HG03439 (cell line): Measurements from ENCODE around the gene IRF8.

Experiments used
- ATAC-seq: cut with Tn5 transposase; IDR thresholded peaks from one replicate; pipeline ENCODE4 v1.9.1; 2021; ENCODE audit warnings: mild to moderate bottlenecking, moderate library complexity; ENCODE audit not compliant: unreplicated experiment

Gene IRF8

DNA sequence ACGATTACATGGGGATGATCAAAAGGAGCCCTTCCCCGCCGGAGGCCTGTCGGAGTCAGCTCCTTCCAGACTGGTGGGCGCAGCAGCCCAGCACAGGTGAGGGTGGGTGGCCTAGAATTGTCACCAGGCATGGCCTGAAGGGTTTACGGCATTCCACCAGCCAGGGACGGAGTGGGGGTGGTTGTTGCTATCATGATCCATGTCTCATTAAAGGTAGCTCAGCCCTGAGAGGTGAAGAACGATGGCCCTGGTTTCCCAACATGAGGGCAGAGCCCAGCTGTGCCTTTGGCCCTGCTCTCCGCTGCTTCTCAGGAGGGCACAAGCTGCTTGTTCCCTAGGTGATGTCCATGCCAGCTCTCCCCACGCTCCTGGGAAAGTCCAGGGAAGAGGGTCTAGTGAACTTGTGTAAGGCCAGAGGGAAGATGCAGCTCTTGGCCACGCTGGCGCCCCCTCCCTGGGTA lies 14.2 kb downstream of the IRF8 start:
- no peak for ATAC-seq

DNA sequence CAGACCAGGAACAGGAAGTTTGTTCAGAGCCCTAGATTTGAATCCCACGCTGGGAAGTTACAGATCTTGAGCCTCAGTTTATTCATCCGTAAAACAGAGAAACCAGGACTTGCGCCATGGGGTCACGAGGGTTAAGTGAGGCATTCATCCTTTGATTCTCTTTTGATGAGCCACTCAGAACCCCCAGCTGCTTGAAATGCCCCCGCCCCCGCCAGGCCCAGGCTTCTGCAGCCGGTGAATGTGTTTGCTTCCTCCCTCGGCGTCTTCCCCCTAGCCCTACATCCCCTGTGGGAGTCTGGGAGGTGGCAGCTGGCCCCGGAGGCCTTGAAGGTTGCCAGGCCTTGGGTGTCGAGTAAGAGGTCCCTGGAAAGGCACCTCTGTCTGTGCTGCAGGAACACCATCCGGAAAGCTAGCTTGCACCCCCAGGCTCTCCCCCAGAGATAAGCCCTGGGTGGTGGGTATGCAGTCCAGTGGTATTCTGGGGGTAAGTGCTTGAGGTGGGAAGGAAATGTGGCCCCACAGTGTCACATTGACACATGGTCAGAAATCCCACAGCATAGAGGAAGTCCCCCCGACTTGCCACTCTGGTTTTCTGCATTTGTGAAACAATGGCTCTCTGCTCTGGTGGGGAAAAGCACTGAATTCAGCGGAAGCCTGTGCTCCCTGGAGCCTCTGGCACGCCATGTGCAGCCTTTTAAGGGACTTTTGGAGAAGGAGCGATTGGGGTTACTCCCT lies 14.9 kb downstream of the IRF8 start:
- no peak for ATAC-seq

DNA sequence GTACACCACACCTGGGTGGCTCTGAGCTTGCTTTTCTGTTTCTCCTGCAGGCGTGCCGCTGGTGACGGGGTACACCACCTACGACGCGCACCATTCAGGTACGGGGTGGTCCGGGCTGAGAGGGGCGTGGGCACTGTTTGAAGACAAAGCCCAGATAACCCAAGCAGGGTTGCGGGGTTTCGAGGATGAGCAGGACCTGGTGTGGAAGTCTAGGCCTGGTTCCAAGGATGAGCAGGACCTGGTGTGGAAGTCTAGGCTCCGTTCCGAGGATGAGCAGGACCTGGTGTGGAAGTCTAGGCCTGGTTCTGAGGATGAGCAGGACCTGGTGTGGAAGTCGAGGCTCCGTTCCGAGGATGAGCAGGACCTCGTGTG lies 15.4 kb downstream of the IRF8 start:
- ATAC-seq = no peak

DNA sequence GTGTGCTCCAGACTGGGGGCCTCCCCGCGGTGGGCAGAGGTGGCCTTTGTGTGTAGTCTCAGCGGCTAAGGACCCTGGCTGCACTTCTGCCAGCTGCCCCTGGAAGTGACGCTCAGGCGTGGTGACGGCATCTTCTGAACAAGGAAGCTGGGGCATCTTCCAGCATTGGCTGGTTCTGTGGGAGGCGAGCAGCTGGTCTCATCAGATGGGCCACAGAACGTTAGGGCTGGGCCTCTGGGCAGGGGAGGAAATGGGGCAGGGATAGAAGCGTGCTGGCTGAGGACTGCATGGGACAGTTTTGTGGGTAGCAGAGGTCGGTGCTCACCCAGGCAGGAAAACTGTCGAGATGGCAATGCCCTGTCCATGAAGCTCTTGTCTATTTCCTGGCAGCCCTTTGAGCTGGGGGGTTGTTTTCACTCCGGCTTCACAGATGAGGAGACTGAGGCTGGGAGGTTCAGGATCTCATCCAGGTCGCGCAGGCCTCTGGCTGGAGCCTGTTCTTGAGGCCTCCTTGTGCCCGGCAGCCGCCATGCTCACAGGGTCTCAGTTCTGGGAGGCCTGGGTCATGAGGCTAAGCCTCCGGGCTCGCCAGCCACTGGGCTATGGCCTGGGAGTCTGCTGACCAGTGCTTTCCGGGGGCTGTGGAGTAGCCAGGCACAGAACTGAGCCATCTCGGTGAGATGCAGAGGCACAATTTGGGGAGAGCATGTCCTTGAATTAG lies 16.3 kb downstream of the IRF8 start:
- ATAC-seq = no peak

DNA sequence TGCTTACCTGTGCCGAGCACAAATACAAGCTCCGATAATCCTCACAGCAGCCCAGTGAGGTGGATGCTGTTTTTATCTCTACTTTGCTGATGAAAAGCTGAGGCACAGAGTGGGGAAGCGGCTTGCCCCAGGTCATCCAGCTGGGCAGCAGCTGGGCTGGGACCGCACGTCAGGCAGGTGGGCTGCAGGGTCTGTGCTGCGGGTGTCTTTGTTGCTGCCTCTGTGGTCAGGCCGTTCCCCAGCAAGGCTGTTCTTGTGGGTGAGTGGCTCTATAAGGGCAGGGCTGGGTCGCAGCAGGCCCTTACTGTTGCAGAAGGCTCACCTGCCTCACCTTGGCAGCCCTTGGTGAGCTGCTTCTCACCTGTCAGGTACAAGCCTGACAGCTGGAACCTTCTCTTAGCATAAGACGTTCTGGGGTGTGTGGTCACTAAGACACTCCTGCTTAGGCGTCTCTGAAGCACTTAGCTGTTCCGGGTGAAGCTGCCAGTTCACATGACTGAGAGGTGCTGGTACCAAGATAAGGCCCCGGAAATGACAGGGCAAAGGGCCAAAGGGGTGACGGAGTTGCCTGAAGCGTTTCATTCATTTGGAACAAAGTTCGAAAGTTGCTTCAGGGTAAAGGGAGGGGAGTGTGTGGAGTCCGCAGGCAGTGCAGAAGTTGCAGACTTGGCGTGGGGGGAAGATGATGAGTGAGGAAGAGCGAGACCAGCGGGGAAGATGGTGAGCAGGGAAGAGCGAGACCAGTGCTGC lies 17.4 kb downstream of the IRF8 start:
- no peak for ATAC-seq

DNA sequence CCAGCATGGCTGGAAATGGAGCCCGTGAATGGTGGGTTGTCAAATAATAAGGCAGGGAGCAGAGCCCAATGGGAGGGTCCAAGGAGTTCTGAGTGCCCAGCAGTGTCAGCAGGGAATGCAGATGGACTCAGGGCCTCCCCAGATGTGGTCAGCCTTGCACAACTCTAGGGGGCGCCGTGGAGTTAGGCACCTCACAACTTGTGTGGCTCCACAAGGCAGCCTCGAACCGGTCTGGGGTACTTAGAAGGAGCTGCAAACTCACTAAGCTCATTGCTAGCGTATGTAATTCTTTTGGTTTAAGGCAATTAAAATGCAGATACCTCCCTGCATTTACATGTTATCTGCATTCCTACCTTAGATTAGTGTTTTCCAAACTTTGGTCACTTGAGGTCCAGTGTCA lies 18.1 kb downstream of the IRF8 start:
- ATAC-seq = no peak

DNA sequence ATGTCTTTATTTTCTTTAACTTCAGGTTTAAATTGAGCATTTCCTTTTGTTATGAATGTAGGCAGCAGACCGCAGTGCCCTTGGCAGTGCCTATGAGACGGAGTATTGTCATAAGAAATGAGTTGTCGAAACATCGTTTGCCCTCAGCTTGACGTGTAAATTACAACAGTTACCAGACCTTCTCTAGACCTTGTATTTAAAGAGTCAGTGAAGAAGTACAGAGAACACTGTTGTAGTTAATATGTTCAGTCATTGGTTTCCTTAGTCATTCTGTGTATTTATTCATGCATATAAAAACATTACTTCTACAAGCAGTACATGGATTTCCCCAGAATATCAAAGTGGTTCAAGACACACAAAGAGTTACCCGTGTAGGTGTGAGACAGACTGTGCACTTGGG lies 19.0 kb downstream of the IRF8 start:
- ATAC-seq = no peak

DNA sequence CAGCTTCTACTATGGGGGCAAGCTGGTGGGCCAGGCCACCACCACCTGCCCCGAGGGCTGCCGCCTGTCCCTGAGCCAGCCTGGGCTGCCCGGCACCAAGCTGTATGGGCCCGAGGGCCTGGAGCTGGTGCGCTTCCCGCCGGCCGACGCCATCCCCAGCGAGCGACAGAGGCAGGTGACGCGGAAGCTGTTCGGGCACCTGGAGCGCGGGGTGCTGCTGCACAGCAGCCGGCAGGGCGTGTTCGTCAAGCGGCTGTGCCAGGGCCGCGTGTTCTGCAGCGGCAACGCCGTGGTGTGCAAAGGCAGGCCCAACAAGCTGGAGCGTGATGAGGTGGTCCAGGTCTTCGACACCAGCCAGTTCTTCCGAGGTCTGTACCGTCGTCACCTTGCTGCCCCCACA lies 19.5 kb downstream of the IRF8 start:
- no peak for ATAC-seq

DNA sequence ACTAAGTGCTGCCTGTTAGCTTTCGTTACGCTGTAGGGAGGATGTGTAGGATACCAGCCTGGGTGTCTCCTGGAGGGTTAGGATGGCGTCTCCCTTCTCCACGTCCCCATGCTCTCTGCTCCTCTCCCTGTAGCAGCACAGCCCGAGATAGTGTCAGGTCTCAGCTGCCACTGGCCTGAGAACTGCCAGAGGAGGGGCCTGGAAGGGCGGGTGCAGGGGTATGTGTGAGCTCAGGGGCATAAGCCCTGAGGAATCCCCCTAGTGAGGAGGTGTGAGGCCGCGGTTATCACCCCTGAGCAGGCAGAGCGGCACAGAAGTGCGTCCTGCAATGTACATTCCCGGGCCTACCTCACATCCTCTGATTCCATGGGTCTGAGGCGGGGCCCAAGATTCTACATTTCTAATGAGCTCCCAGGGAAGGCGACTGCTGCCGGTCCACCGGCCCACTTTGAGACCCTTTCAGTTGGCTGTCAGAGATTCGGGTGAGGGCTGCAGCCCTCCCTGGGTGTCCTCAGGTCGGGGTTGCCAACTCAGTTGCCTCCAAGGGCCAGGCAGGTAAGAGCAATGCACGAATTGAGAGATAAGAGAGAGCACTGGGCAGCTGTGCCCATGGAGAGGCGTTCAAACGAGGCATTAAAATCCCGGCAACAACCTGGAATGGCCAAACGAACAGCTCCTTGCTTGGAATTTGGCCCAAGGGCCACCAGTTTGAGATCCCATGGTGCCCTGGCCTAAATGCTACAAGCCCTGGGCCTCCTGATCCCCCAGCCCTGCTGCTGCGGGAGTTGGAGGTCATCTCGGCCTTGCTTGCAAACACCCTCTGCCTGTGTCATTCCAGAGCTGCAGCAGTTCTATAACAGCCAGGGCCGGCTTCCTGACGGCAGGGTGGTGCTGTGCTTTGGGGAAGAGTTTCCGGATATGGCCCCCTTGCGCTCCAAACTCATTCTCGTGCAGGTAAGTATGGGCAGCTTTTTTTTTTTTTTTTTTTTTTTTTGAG lies 20.6 kb downstream of the IRF8 start:
- no peak for ATAC-seq

DNA sequence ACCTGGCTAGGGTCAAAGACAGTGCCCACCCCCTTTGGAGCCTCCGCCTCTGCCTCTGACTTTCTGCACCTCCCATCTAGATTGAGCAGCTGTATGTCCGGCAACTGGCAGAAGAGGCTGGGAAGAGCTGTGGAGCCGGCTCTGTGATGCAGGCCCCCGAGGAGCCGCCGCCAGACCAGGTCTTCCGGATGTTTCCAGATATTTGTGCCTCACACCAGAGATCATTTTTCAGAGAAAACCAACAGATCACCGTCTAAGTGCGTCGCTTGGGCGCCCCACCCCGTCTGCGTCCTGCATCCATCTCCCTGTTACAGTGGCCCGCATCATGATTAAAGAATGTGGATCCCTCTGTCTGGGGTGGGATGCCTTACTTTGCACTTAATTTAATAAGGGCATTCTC lies 22.1 kb downstream of the IRF8 start:
- no peak for ATAC-seq

DNA sequence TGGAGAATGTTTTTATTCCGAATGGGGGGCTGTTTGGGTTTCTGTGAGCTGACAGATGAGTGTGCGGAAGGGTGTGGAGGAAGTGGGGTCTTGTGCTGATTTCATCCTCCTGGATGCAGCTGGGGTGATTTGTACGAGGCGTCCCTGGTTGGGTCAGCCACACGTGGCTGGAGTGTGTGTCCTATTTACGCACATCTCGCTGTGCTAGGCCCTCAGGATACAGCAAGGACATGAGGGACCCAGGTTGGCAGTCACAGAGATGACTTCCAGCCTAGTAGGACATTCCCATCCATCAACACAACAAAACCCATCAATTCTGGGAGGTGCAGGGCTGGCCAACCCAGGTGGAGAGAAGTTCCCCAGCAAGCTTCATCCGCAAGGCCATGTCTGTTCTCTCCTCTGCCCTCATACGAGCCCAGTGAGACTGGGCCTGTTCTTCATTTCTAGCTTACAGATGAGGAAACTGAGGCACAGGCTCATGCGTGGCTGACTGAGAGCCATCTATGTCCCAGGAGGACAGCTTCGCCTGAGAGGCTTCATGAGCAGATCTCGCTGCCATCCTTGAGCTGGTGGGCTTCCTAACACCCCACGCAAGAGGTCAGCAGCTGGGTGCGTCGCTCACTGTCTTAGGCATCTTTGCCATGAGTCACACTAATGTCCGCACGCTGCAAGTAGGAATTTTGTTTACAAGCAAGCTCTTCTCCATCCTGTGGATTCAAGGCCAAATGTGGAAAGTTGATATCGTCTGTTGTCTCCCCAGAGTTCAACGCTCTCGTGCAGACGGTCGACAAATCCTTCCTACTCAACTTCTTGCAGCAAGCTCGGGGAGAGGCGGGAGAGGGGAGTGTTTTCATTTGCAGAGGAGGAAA lies 24.4 kb downstream of the IRF8 start:
- no peak for ATAC-seq

DNA sequence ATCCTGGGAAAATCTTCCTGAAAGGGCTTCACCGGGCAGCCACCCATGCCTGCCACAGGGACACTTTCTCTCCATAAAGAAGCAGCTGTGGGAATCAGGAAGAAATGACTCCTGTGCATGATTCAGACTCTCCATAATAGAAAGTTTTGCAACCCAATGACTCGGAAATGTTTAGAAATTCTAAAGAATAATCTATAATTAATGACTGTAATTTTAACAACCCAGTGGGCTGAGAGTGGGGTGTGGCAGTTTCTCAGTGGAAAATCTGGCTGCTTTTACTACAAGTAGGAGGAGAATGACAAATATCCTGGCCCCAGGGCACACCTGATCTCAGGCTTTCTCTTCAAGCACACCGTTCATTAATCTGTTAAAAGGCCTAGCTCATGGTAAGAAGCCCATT lies 25.7 kb downstream of the IRF8 start:
- ATAC-seq = no peak

DNA sequence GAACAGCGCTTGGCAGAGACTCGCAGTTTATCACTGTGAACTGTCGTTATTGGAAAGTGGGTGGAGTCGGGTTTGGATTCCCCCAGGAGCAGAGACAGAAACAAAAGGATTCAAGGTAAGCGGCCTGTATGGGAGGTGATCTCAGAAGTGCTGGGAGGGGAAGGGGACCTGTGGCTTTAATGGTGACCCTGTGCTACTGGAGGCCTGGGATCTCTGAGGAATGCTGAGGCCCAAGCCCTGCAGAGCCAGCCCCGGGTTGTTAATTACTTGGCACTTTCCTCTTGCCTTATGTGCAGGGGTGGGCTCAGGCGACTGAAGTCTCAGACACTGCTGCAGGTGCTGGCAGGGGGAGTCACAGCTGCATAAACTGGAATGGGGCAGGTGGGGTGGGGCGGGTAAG lies 27.4 kb downstream of the IRF8 start:
- no peak for ATAC-seq

DNA sequence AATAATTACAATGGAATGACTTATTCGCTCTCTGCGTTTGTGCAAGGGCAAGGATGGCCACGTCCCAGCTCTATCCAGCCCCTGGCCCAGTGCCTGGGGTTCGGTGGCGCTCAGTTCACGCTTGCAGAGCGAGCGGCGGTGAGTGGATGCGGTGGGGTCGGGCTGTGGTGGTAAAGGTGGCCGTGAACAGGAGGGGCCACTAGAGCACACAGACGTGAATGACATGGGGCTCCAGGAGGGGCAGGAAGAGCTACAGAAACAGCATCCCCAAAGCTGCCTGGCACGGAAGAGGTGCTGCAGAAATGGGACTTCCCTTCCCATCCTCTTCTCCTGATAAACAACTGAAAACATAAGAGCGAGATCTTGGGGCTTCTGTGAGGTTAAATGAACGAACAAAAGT lies 28.4 kb downstream of the IRF8 start:
- no peak for ATAC-seq

DNA sequence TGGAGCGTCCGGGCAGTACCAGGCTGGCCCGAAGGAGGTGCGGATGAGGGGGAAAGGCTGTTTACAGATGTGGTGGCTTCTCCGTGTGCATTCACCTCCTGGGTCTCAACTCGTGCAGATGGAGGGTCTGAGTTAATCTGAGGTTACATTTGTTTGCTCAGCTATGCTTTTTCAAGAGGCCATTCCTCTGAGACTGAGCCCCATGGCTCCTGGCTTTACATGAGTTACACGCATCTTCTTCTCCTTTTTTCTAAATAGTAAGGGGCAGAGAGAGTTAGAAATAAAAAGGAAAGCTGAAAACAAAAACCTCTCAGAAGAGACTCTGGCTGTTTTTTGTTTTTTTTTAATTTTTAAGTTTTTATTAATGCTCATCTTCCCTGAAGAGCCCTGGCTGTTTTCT lies 29.0 kb downstream of the IRF8 start:
- ATAC-seq = no peak

DNA sequence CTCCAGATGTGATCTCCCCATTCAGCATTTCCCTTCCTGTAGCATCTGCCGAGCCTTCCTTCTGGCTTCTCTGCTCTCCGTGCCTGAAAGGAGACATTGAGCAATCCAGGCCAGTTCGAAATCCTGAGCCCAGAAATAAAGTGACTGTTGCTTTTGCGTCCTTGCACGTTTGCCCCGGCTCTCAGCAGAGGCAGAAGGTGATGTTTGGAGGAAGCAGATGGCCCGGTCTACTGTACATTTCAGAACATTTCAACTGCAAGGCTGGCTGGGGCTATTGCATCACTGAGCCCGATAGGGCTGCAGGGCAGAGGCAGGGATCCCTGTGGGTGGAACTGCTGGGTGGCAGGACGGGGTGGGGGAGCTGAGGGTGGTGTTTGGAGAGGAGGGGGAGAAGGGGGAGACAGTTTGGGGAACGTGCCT lies 29.4 kb downstream of the IRF8 start:
- ATAC-seq = no peak

DNA sequence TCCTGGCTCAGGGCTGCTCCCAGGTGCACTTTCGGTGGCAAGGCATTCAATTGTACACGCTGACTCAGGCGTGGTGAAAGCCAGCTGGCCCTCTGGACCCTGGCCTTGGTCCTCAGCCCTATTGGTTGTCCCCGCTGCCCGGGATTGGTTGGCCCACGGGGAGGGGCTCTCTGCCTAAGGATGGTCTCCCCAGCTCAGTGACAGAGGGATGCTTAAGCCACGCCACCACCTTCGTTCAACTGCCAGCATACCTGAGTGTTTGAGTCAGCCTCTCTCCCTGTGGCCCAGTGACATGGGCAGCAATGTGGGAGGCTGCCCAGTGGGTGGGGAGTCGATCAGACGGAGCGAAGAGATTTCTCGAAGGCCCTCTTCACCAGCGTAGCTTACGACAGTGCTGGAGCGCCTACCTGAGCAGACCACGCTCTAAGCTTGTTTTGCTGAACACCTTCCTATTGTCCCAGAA lies 30.3 kb downstream of the IRF8 start:
- no peak for ATAC-seq

DNA sequence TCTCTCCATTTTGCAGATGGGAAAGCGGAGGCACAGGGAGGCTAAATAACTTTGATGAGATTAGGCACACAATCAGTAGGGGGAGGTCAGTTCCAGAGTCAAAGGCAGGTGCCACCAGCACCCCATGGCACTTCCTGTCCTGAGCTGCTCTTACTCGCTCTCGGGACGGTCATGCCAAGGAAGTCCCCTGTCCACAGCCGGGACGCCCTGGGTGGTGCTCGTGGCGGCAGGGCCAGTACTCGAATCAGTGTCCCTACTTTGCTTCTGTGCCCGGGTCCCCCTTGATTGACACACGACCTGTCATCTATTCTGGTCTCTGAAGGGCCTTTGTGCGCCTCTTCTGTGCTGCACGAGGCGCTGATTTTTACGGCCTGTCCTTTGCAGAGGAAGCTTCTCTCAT lies 31.3 kb downstream of the IRF8 start:
- ATAC-seq = no peak

DNA sequence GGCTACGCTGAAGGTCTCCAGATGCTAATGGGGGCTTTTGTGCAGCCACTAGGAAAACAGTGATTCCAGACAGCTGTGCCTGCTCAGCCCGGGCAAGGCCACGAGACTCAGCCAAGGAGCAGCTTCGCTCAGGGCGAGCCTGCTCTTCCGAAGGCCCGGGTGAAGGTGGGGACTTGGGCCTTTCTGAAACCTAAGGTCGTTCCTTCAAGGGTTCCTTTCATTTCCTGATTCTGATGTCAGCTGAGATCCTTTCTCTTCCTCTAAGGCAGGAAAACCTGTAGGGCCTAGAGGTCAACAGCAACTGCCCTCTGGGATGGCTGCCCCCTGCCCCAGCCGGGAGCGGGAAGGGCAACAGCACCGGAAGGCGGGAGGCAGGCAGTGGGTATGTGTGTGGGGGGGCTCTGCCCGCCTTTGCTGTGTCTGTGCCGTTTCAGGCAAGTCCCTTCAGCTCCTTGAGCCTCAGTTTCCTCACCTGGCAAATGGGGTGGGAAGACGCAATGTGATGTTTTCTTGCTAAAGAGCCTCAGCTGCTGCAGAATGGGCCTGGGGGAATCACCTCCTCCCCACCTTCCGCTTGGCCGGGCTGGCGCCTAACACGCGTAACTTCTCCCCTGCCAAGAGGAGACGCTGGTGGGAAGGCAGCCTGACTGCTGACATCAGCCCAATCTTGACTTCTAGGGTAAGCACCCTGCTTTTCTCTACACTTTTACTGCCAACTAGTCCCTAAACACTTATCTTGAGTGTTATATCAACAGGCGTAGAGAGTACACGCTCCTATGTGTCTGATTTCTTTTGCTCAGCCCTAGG lies 32.8 kb downstream of the IRF8 start:
- no peak for ATAC-seq
